Cerebellar cortex (tissue), 1 donor: ENCODE results near the gene CCDC24.

ENCODE experiments used
- DNase-seq: peaks from one replicate; pipeline ENCODE4 v3.0.0-alpha.2; 2015; ENCODE audit warnings: low spot score

The CCDC24 gene

GRCh38 chr1:43963890-43964289, 27.5 kb upstream of the CCDC24 start:
- no peak for DNase-seq

GRCh38 chr1:43965316-43965715, 26.1 kb upstream of the CCDC24 start:
- DNase-seq = no peak

- DNase-seq = no peak
Measured at GRCh38 chr1:43968348-43968948, 23.0 kb upstream of the CCDC24 start.

GRCh38 chr1:43969416-43969745, 22.0 kb upstream of the CCDC24 start:
- no peak for DNase-seq

- peak; percentile 99 for DNase-seq
Measured at GRCh38 chr1:43969746-43970466, 21.5 kb upstream of the CCDC24 start, which contains the start of gene DPH2. Gene DPH2 (plus strand): TSS chr1:43970010. CDS start chr1:43970176, 166 bp downstream.

- DNase-seq = no peak
Measured at GRCh38 chr1:43970502-43970901, 20.9 kb upstream of the CCDC24 start.

- no peak for DNase-seq
Measured at GRCh38 chr1:43970911-43971310, 20.5 kb upstream of the CCDC24 start.

- DNase-seq = no peak
Measured at GRCh38 chr1:43971336-43971980, 19.9 kb upstream of the CCDC24 start.

GRCh38 chr1:43973981-43974442, 17.4 kb upstream of the CCDC24 start:
- no peak for DNase-seq

- peak; percentile 95 for DNase-seq
Measured at GRCh38 chr1:43974443-43975248, 16.8 kb upstream of the CCDC24 start, which contains the start of gene ATP6V0B. Gene ATP6V0B (plus strand): TSS chr1:43974960. CDS start chr1:43975041, 81 bp downstream.

GRCh38 chr1:43975249-43975961, 16.0 kb upstream of the CCDC24 start:
- DNase-seq = peak; percentile 22

- no peak for DNase-seq
Measured at GRCh38 chr1:43976045-43976444, 15.4 kb upstream of the CCDC24 start.

- DNase-seq = no peak
Measured at GRCh38 chr1:43976890-43977289, 14.5 kb upstream of the CCDC24 start.

- DNase-seq = no peak
Measured at GRCh38 chr1:43977376-43978263, 13.8 kb upstream of the CCDC24 start.

GRCh38 chr1:43978264-43978550, 13.2 kb upstream of the CCDC24 start:
- DNase-seq = no peak

GRCh38 chr1:43978551-43979260, 12.7 kb upstream of the CCDC24 start, which contains the start of gene B4GALT2:
Gene B4GALT2 (plus strand): TSS chr1:43979210. CDS start chr1:43981161, 1,951 bp downstream.
- no peak for DNase-seq

- DNase-seq = no peak
Measured at GRCh38 chr1:43979261-43979527, 12.2 kb upstream of the CCDC24 start.

GRCh38 chr1:43979528-43980254, 11.7 kb upstream of the CCDC24 start:
- DNase-seq = no peak
